Measurements from ENCODE around the gene AP3B1. TPM values are rescaled to one million over a fixed set of nuclear protein-coding genes. Genes with fewer than 3 reads are reported as not detected.

Gene AP3B1
- total RNA-seq, 1 experiment from 2014 or later: 41.8 TPM

DNA sequence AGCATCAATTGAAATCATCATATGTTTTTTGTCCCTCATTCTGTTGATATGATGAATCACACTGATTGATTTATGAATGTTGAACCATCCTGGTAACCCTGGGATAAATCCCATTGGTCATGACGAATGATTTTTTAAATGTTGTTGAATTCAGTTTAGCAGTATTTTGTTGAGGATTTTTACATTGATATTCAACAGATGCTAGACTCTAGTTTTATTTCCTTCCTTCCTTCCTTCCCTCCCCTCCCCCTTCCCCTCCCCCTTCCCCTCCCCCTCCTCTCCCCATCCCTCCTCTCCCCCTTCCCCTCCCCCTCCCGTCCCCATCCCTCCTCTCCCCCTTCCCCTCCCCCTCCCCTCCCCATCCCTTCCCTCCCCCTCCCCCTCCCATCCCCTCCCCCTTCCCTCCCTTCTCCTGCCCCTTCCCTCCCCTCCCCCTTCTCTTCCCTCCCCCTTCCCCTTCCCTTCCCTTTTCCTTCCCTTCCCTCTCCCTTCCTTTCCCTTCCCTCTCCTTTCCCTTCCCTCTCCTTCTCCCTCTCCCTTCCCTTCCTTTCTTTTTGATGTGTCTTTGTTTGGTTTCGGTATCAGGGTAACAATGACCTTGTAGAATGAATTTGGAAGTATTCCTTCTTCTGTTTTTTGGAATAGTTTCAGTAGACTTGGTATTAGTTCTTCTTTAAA, 142.8 kb downstream of the AP3B1 start:
- Histone ChIP-seq H3K79me2 (ENCODE audit: insufficient read depth, low read length) (no peaks in the 10 kb centered on the region), H3T11ph (ENCODE audit: low read length) (no peak overlapping the region), H2BK20ac (ENCODE audit: low read depth, low read length, poor library complexity, severe bottlenecking) (no peak overlapping the region), H3K9me3 (ENCODE audit: control insufficient read depth, low read depth, low read length) (no peaks in the 10 kb centered on the region), H3K23ac (ENCODE audit: insufficient read length, low read depth, low read length) (no peak overlapping the region), H3K4me2 (ENCODE audit: insufficient read depth, insufficient read length, low read length) (no peak overlapping the region), H3K79me1 (ENCODE audit: insufficient read depth, low read depth, low read length, poor library complexity, severe bottlenecking) (no peaks in the 10 kb centered on the region), H4K5ac (ENCODE audit: insufficient read length, low read depth, low read length) (no peak overlapping the region), H3K14ac (ENCODE audit: insufficient read depth, low read length) (no peak overlapping the region), H3K9ac (ENCODE audit: extremely low read depth, insufficient read length, low read length) (no peak overlapping the region), H2BK12ac (ENCODE audit: insufficient read length, low read depth, low read length) (no peak overlapping the region), H3K18ac (ENCODE audit: insufficient read length, low read depth, low read length) (no peak overlapping the region), H3K23me2 (ENCODE audit: insufficient read length, low read depth, low read length, poor library complexity, severe bottlenecking) (no peaks in the 10 kb centered on the region), H4K20me1 (ENCODE audit: control insufficient read depth, insufficient read depth, insufficient read length) (no peaks in the 10 kb centered on the region), H2BK120ac (ENCODE audit: low read depth, low read length, poor library complexity, severe bottlenecking) (no peak overlapping the region), H4K8ac (replicated peaks; ENCODE audit: insufficient read length, low read depth, low read length) (no peak overlapping the region), H2BK5ac (ENCODE audit: insufficient read length, low read length) (no peak overlapping the region), H3K4ac (ENCODE audit: low read depth, low read length) (no peak overlapping the region), H2AFZ (ENCODE audit: low read length) (no peak overlapping the region), H3K27ac (ENCODE audit: insufficient read length, low read depth, low read length) (no peak overlapping the region), H3K56ac (ENCODE audit: insufficient read length, low read depth, low read length) (no peak overlapping the region), H4K91ac (ENCODE audit: insufficient read length, low read depth, low read length) (no peak overlapping the region), H2AK5ac (ENCODE audit: insufficient read length, low read length) (no peak overlapping the region), H3K4me1 (ENCODE audit: insufficient read depth, low read length) (no peaks in the 10 kb centered on the region), H3K27me3 (ENCODE audit: insufficient read depth, low read length) (no peaks in the 10 kb centered on the region), H2BK15ac (ENCODE audit: low read depth, low read length) (no peak overlapping the region)
- Mint-ChIP-seq H3K36me3 (ENCODE audit: insufficient read depth in 1 of 3, low read depth in 3 of 3) (peaks cover 38 to 44% (median 40%) of the 10 kb centered on the region in 3 experiments), H3K4me3 (no peak overlapping the region), H3K9me3 (peaks cover 8 to 15% of the 10 kb centered on the region in 2 experiments; a peak in 4 of 5 replicates), H3K4me1 (no peaks in the 10 kb centered on the region), H3K27ac (no peak overlapping the region), H3K27me3 (ENCODE audit: low read depth) (no peaks in the 10 kb centered on the region)
- WGBS (ENCODE audit: extremely low coverage, insufficient read length, low lambda C conversion rate): 78% methylated on average over 1 of the region's 3 CpGs
- TF ChIP-seq, protein P1, sequence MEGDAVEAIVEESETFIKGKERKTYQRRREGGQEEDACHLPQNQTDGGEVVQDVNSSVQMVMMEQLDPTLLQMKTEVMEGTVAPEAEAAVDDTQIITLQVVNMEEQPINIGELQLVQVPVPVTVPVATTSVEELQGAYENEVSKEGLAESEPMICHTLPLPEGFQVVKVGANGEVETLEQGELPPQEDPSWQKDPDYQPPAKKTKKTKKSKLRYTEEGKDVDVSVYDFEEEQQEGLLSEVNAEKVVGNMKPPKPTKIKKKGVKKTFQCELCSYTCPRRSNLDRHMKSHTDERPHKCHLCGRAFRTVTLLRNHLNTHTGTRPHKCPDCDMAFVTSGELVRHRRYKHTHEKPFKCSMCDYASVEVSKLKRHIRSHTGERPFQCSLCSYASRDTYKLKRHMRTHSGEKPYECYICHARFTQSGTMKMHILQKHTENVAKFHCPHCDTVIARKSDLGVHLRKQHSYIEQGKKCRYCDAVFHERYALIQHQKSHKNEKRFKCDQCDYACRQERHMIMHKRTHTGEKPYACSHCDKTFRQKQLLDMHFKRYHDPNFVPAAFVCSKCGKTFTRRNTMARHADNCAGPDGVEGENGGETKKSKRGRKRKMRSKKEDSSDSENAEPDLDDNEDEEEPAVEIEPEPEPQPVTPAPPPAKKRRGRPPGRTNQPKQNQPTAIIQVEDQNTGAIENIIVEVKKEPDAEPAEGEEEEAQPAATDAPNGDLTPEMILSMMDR (conservative IDR thresholded peaks at IDR 0.05): no peak
- DNase-seq: no peak

All from H9 (cell line).